HUES6 (cell line): ENCODE data around the gene CCDC185.

ENCODE experiments used
- H3K27ac ChIP-seq: 2 replicates; pipeline ENCODE4 v1.7.0; 2013; ENCODE audit warnings: low read depth, mild to moderate bottlenecking, low read length, inconsistent platforms
- H3K27me3 ChIP-seq: 2 replicates; pipeline ENCODE4 v1.6.1; 2013; ENCODE audit warnings: low read length; ENCODE audit not compliant: control insufficient read depth, insufficient read depth
- H3K36me3 ChIP-seq: 2 replicates; pipeline ENCODE4 v1.6.1; 2013; ENCODE audit warnings: low read length; ENCODE audit not compliant: control insufficient read depth, insufficient read depth
- H3K4me1 ChIP-seq: 2 replicates; pipeline ENCODE4 v1.6.1; 2013; ENCODE audit warnings: low read length; ENCODE audit not compliant: control insufficient read depth, insufficient read depth
- H3K4me3 ChIP-seq: 2 replicates; pipeline ENCODE4 v1.5.1; 2013; ENCODE audit warnings: low read depth, low read length
- H3K9ac ChIP-seq: one replicate; pipeline ENCODE4 v1.6.1; 2013; ENCODE audit warnings: mild to moderate bottlenecking, low read length
- H3K9me3 ChIP-seq: 2 replicates; pipeline ENCODE4 v1.6.1; 2013; ENCODE audit warnings: low read depth, low read length; ENCODE audit not compliant: control insufficient read depth, insufficient read depth

The CCDC185 gene

DNA sequence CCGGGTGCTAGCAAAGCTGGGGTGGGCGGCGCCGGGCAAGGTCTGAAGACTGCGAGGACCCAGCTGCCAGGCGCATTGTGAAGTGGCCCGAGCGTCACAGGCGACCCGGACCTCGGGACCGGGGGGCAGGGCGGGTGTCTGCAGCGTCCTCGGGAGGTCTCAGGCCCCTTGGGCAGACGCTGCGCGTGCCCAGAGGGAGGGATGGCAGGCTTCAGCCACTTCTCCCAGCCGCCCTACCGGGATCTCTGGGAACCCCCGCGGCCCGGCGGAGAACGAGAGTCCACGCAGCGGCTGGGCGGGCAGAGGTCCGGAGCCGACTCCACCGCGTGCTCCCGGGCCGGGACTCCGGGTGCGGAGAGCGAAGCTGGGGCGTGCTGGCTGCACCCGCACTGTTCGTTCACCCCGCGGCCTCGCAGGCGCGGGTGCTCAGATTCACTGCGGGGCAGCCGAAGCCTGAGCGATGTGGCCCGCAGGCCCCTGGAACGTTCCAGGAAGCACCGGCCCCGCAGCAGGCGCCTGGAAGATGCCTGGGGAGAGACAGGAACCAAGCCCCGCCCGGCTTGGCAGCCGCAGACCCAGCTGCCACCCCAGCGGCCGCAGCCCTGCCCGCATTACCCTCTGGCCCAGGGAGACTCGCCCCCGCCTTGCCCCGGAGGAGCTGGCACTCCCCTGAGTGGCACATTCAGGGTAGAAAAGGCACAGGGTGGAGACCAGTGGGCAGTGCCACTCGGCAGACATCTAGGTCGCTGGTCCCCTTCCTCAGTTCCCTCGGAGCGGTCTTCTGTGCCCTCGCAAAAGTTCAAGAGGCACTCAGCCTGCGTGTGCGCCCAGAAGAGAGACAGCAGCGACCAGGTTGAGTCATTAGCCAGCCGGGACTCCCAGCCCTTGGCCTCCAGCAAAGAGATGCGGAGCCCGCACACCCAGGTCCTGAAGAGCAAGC lies at the start of gene CCDC185:
TSS of gene CCDC185 (plus strand) at position 141 of the 940 bp plus-strand sequence. CDS start at position 202, 61 bp downstream.
- no peak within 1 kb of the TSS for H3K4me3 ChIP-seq
- H3K4me1 ChIP-seq: no peaks in the 10 kb centered on the region
- H3K9ac ChIP-seq: no peak within 1 kb of the TSS
- H3K36me3 ChIP-seq: no peaks in the 10 kb centered on the region
- peaks cover 16% of the 10 kb centered on the region; the same call in 1 of the 2 replicates for H3K9me3 ChIP-seq
- H3K27ac ChIP-seq: no peak within 1 kb of the TSS
- H3K27me3 ChIP-seq: peaks cover 4% of the 10 kb centered on the region; the same call in 1 of the 2 replicates

DNA sequence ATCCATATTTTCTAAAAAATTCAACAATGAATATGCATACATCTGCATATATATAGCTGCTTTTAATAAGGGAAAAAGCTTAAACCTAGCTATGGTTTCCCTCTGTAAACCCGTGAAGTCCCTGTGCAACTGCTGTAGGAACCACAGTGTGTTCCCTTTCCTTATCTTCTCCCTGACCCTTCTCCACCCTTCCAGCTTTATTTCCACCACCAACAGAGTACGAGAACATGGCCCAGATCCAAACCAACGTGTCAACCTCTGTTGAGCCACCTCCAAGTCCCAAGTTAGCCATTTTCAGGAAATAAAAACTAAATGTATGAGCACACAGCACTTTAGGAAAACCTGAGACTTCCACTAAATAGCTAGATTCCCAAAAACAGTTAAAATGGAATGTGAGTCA lies 49.5 kb upstream of the CCDC185 start:
- no peak overlapping the region for H3K4me3 ChIP-seq
- H3K27ac ChIP-seq: no peak overlapping the region
- H3K4me1 ChIP-seq: peaks cover 8% of the 10 kb centered on the region; the same call in 1 of the 2 replicates
- no peaks in the 10 kb centered on the region for H3K9me3 ChIP-seq
- no peaks in the 10 kb centered on the region; the same call in 1 of the 2 replicates for H3K27me3 ChIP-seq
- no peak overlapping the region for H3K9ac ChIP-seq
- no peaks in the 10 kb centered on the region for H3K36me3 ChIP-seq

DNA sequence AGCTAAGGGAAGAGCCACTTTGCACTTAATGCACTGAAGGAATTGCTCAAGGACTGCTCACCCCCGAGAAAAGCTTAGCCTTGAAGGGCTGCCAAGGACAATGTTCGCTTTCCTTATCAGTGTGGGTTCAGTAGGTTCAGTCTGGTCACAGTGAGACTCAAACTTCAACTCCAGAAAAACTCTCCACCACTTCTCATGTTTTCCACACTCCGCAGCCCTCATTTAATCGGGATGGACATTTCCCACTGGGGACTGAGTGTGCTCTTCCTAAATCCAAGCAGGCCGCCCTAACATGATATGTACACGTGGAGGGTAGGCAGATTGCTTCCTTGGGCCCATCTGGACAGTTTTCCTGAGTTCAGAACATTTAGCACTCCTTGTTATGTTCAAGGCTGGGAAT lies 48.7 kb upstream of the CCDC185 start:
- H3K27ac ChIP-seq: no peak overlapping the region
- H3K36me3 ChIP-seq: no peaks in the 10 kb centered on the region
- H3K9ac ChIP-seq: no peak overlapping the region
- H3K4me1 ChIP-seq: peaks cover 8% of the 10 kb centered on the region; the same call in 1 of the 2 replicates
- H3K4me3 ChIP-seq: no peak overlapping the region
- H3K27me3 ChIP-seq: no peaks in the 10 kb centered on the region; the same call in 1 of the 2 replicates
- H3K9me3 ChIP-seq: no peaks in the 10 kb centered on the region

DNA sequence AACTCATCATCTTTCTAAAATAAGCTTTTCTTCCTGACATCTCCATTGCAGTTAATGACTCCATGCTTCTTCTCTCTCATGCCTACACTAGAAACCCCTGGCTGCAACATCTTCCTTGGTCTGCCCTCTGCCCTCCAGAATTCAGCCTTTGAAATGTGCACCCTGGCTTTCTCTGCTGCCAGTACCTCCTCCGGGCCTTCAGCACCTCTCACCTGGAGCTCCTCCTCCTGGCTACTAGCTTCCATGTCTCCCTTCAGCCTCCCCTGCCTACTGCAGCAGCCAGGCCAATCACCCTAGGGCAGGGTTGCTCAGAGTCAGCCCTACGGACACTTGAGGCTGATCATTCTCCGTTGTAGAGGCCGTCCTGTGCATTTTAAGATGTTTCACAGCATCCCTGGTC lies 47.5 kb upstream of the CCDC185 start:
- no peak overlapping the region for H3K4me3 ChIP-seq
- H3K36me3 ChIP-seq: no peaks in the 10 kb centered on the region
- no peaks in the 10 kb centered on the region for H3K9me3 ChIP-seq
- no peaks in the 10 kb centered on the region for H3K4me1 ChIP-seq
- no peak overlapping the region for H3K27ac ChIP-seq
- H3K9ac ChIP-seq: no peak overlapping the region
- no peaks in the 10 kb centered on the region for H3K27me3 ChIP-seq

DNA sequence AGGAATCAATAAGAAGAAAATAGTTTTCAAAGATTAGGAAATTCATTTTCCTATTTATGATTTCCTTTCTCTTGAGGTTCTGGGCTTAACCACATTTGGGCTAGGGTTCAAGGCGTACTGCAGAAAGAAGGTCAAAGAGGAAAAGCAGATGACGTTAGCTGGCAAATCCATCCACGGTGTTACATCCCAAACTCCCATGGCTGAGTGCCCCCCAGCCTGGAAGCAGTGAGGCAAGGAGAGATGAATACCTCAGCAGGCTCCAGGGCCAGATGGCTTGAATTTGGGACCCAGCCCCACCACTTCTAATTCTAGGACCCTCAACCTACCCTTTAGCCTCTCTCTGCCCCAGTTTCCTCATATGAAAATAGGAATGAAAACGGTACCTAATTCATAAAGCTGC lies 46.9 kb upstream of the CCDC185 start:
- Histone ChIP-seq H3K36me3 (no peaks in the 10 kb centered on the region), H3K9me3 (no peaks in the 10 kb centered on the region), H3K9ac (no peak overlapping the region), H3K27me3 (peaks cover 1% of the 10 kb centered on the region; the same call in 1 of the 2 replicates), H3K4me1 (no peaks in the 10 kb centered on the region), H3K27ac (no peak overlapping the region), H3K4me3 (no peak overlapping the region)

DNA sequence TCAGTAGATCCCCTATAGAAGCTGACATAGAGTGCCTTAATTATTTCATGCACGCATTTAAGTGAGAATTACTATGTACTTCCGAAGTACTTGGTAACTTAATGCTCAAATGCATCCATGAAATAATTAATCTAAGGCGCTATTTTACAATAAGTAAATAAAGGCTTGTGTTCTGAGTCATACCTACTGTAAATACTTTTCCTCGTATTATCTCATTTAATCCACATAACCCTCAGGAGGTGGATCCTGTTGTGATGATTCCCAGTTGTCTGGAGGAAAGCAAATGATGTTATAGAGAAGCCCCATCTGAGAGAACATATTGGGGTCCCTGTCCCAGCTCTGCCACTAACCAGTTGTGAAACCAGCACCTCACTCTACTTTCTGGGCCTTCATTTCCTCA lies 45.6 kb upstream of the CCDC185 start:
- no peaks in the 10 kb centered on the region for H3K9me3 ChIP-seq
- H3K9ac ChIP-seq: no peak overlapping the region
- no peaks in the 10 kb centered on the region for H3K36me3 ChIP-seq
- H3K4me3 ChIP-seq: no peak overlapping the region
- H3K27ac ChIP-seq: no peak overlapping the region
- H3K27me3 ChIP-seq: peaks cover 14% of the 10 kb centered on the region; the same call in 1 of the 2 replicates
- no peaks in the 10 kb centered on the region for H3K4me1 ChIP-seq

DNA sequence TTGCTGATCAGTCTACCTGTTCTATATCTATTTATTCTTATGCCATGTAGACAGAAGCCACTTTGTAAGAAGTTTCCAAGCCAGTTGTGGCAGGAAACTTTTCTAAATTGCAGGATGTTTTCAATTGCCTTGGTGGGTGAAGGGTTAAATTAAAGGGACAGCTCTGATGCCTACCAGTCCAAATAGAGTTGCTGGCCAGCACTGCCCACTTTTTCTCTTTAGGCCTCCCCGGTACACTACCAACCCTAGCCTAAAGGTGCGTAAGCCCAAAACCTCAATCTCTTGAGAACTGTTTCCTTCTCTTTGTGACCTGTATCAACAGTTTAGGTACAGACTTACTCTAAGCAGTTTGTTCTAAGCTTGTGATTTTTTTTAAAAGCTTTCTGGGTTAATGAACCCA lies 44.8 kb upstream of the CCDC185 start:
- H3K27ac ChIP-seq: no peak overlapping the region
- H3K9ac ChIP-seq: no peak overlapping the region
- H3K27me3 ChIP-seq: peaks cover 22% of the 10 kb centered on the region; the same call in 1 of the 2 replicates
- H3K4me3 ChIP-seq: no peak overlapping the region
- H3K4me1 ChIP-seq: no peaks in the 10 kb centered on the region
- no peaks in the 10 kb centered on the region for H3K36me3 ChIP-seq
- H3K9me3 ChIP-seq: no peaks in the 10 kb centered on the region

DNA sequence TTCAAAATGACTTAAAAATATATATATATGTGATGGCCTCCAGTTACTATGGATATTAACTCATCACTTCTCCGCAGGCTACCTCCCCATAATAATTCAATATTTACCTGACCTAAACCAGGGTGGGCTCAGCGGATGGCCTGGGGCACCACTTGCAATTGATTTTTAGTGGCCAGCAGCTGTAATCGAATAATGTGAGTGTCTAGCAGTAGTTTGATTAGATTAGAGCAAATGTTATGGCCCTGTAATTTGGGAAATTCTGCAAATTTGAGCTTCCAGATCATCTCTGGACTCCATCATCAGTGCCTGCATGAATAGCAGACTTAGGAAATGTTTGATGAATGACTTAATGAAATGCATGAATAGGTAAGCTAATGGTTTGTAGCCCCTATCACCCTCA lies 44.0 kb upstream of the CCDC185 start:
- Histone ChIP-seq H3K4me3 (no peak overlapping the region), H3K27me3 (peaks cover 25% of the 10 kb centered on the region), H3K36me3 (no peaks in the 10 kb centered on the region), H3K4me1 (no peaks in the 10 kb centered on the region), H3K9ac (no peak overlapping the region), H3K27ac (no peak overlapping the region), H3K9me3 (no peaks in the 10 kb centered on the region)

DNA sequence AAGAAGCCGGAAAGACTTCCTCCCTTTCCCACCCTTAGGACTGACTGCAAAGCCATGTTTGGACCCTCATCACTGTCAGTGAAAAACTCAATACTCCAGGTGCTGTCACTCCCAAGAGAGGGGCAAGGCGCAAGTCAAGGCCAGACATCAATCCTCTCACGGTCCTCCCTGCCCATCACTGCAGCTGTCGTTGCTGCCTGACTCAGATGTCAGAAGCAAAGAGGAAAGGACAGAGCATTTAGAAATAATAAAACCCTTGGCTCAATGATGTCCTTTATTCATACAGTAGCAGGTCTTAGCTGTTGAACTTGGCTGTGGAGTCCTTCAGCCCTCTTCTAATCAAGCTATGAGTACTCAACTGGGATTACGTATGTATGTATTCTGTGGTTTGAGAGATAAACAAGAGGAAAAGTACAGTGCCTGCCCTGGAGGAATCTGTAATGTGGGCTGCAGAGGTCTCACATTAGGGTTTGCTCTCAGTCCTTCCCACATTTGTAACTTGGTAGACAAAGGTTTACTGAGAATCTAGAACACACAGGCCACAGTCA lies 42.8 kb upstream of the CCDC185 start:
- no peak overlapping the region for H3K27ac ChIP-seq
- no peak overlapping the region for H3K4me3 ChIP-seq
- H3K9ac ChIP-seq: no peak overlapping the region
- no peaks in the 10 kb centered on the region for H3K36me3 ChIP-seq
- no peaks in the 10 kb centered on the region for H3K9me3 ChIP-seq
- peaks cover 25% of the 10 kb centered on the region for H3K27me3 ChIP-seq
- H3K4me1 ChIP-seq: no peaks in the 10 kb centered on the region

DNA sequence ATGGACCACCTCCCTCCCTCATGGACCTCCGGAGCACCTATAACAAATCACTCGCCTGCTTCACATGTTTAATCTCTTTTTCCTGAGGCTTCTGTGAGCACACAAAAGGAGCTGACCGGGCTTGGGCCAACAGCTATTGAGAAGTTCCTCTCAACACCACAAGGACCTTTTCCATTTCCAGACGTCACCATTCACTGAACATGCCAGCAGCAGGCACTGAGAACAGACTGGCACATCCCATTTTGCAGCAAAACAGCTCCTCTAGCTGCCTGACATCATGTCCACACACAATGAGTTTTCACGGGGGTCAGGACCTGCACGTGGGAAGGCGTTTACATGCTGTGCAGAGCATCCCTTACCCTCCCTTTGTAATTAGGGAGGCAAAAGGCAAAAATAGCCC lies 40.3 kb upstream of the CCDC185 start:
- H3K4me1 ChIP-seq: no peaks in the 10 kb centered on the region
- no peaks in the 10 kb centered on the region for H3K36me3 ChIP-seq
- peaks cover 33% of the 10 kb centered on the region for H3K27me3 ChIP-seq
- no peak overlapping the region for H3K9ac ChIP-seq
- H3K9me3 ChIP-seq: no peaks in the 10 kb centered on the region
- no peak overlapping the region for H3K4me3 ChIP-seq
- H3K27ac ChIP-seq: no peak overlapping the region

DNA sequence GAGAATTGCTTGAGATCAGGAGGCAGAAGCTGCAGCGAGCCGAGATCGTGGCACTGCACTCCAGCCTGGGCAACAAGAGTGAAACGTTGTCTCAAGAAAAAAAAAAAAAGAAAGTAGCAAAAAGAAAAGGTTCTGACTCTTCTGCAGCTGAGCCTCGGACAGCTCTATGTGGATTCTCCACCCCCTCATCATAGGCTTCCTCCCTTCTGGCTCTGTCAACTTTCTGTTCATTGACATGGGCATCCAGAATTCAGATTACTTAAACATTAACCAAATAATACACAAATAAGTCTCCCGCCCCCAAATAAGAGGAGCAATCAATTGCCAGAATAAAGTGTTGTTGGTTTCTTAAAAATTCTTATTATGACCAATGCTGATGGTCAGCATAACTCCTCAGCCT lies 39.3 kb upstream of the CCDC185 start:
- Histone ChIP-seq H3K9ac (no peak overlapping the region), H3K4me1 (no peaks in the 10 kb centered on the region), H3K36me3 (no peaks in the 10 kb centered on the region), H3K27ac (no peak overlapping the region), H3K9me3 (no peaks in the 10 kb centered on the region), H3K4me3 (no peak overlapping the region), H3K27me3 (peaks cover 40% of the 10 kb centered on the region)
